ENCODE results near the gene FGFR3. TPM values are rescaled to one million over a fixed set of nuclear protein-coding genes. Genes with fewer than 3 reads are reported as not detected.

The FGFR3 gene
- total RNA-seq, 1 donor from 2014 or later: 44.3 TPM

- Mint-ChIP-seq H3K9me3 (no peaks in the 10 kb centered on the region), H3K4me3 (no peak overlapping the region), H3K27ac (no peak overlapping the region), H3K27me3 (no peaks in the 10 kb centered on the region), H3K36me3 (peaks cover 12% of the 10 kb centered on the region), H3K4me1 (ENCODE audit: unreplicated experiment) (no peaks in the 10 kb centered on the region)
- TF ChIP-seq CTCF (conservative IDR thresholded peaks at IDR 0.05): no peak
- DNase-seq (ENCODE audit: extremely low spot score, unreplicated experiment): no peak
Observed at GRCh38 chr4:1823545-1823932, 30.4 kb downstream of the FGFR3 start.

GRCh38 chr4:1824746-1825145, 31.7 kb downstream of the FGFR3 start:
- TF ChIP-seq CTCF (conservative IDR thresholded peaks at IDR 0.05): no peak
- H3K4me3 Mint-ChIP-seq: no peak overlapping the region
- H3K27ac Mint-ChIP-seq: no peak overlapping the region
- DNase-seq (ENCODE audit: extremely low spot score, unreplicated experiment): no peak
- peaks cover 14% of the 10 kb centered on the region for H3K36me3 Mint-ChIP-seq
- no peaks in the 10 kb centered on the region for H3K9me3 Mint-ChIP-seq
- no peaks in the 10 kb centered on the region for H3K27me3 Mint-ChIP-seq
- no peaks in the 10 kb centered on the region for H3K4me1 Mint-ChIP-seq (ENCODE audit: unreplicated experiment)

GRCh38 chr4:1825326-1825725, 32.2 kb downstream of the FGFR3 start:
- Mint-ChIP-seq H3K9me3 (no peaks in the 10 kb centered on the region), H3K4me3 (no peak overlapping the region), H3K27ac (no peak overlapping the region), H3K27me3 (no peaks in the 10 kb centered on the region), H3K4me1 (ENCODE audit: unreplicated experiment) (no peaks in the 10 kb centered on the region), H3K36me3 (peaks cover 18% of the 10 kb centered on the region)
- no peak for TF ChIP-seq CTCF (conservative IDR thresholded peaks at IDR 0.05)
- DNase-seq (ENCODE audit: extremely low spot score, unreplicated experiment): no peak

GRCh38 chr4:1826531-1827350, 33.6 kb downstream of the FGFR3 start:
- DNase-seq (ENCODE audit: extremely low spot score, unreplicated experiment): no peak
- Mint-ChIP-seq H3K4me1 (ENCODE audit: unreplicated experiment) (no peaks in the 10 kb centered on the region), H3K36me3 (peaks cover 25% of the 10 kb centered on the region), H3K27me3 (no peaks in the 10 kb centered on the region), H3K4me3 (no peak overlapping the region), H3K27ac (no peak overlapping the region), H3K9me3 (no peaks in the 10 kb centered on the region)
- TF ChIP-seq CTCF (conservative IDR thresholded peaks at IDR 0.05): no peak

GRCh38 chr4:1830234-1830633, 37.1 kb downstream of the FGFR3 start:
- peaks cover 18% of the 10 kb centered on the region for H3K36me3 Mint-ChIP-seq
- H3K27ac Mint-ChIP-seq: no peak overlapping the region
- TF ChIP-seq CTCF (conservative IDR thresholded peaks at IDR 0.05): no peak
- no peak overlapping the region for H3K4me3 Mint-ChIP-seq
- H3K9me3 Mint-ChIP-seq: no peaks in the 10 kb centered on the region
- no peak for DNase-seq (ENCODE audit: extremely low spot score, unreplicated experiment)
- H3K27me3 Mint-ChIP-seq: no peaks in the 10 kb centered on the region
- H3K4me1 Mint-ChIP-seq (ENCODE audit: unreplicated experiment): no peaks in the 10 kb centered on the region
